Erythroblast (primary cell): ENCODE data around the gene PCDHA2.

Experiments used
- GATA1 ChIP-seq: IDR thresholded peaks from 2 replicates; pipeline ENCODE4 v1.6.1; 2011; ENCODE audit warnings: low read depth, mild to moderate bottlenecking, control low read depth, low read length, moderate library complexity
- POLR2A ChIP-seq: IDR thresholded peaks from 2 replicates; pipeline ENCODE4 v1.6.1; 2011; ENCODE audit warnings: mild to moderate bottlenecking, low read length

DNA sequence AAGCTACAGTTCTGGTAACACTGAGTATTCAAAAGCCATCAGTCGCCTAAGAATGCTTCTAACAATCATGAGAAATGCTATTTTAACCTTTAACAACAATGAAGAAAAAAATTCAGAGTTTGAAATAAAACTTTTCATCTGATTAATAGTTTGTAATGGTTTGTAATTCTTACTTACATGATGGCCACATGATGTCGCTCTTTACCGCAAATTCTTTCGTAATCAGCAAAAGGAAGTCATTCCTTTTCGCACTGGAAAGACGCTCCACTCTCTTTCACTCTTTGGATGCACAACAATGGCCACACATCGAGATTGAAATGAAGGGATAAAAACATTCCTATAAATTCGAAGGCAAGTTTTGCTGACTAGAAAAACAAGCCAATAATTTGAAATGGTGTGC, 39.3 kb downstream of the PCDHA2 start, which contains the start of gene PCDHA7:
- TF ChIP-seq POLR2A (no peak), GATA1 (no peak)
